ENCODE data around the gene RFX2. TPM values are rescaled to one million over a fixed set of nuclear protein-coding genes. Genes with fewer than 3 reads are reported as not detected.

The RFX2 gene
- total RNA-seq, 2 experiments from 2014 or later: 10.1 to 10.4 TPM

DNA sequence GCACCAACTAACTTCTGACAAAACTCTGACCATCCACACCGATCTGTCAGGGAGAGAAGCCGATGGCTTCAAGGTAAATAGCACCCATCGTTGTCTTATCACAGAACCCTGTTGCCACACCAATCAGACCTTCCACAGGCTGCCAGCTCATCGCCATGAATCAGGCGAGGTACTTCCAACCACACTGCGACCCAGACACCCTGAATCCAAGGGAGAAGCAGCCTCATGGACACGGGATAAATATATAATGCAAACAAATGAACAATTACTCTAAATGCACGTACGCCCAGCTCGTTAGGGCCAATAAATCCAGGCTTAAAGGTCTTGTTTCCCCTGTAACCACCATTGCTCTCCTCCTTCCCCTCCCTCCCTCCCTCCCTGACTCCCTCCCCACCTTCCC is 153.1 kb downstream of the RFX2 start:
- no peak for DNase-seq
- Mint-ChIP-seq H3K9me3 (peaks cover 5% of the 10 kb centered on the region), H3K27me3 (no peaks in the 10 kb centered on the region), H3K36me3 (ENCODE audit: low read depth) (peaks cover 17% of the 10 kb centered on the region), H3K4me3 (no peak overlapping the region), H3K4me1 (peaks cover 86% of the 10 kb centered on the region), H3K27ac (no peak overlapping the region)
- CTCF ChIA-PET: interaction anchor here (1.0 to 3.4 kb wide), 3 partner anchors 11 to 153 kb away, joined by 3 to 17 read pairs (median 4); no protein-coding TSS in a partner anchor
- POLR2A ChIA-PET: no interaction called here

DNA sequence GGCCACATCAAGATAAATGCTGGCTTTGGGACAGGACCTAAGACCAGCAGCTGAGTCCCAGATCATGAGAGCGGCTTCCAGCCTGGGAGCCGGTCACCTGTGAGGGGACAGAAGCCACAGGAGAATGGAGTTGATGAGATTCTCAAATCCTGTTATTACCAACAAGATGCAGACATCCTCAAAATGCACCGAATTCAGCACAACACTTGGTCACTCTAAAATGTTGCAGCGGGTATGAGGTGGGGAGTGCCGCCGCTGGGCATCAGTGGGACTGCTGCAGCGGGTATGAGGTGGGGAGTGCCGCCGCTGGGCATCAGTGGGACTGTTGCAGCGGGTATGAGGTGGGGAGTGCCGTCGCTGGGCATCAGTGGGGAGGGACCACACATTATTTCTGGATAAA is 153.6 kb downstream of the RFX2 start:
- Mint-ChIP-seq H3K9me3 (peaks cover 5% of the 10 kb centered on the region), H3K36me3 (ENCODE audit: low read depth) (peaks cover 18% of the 10 kb centered on the region), H3K4me3 (no peak overlapping the region), H3K27ac (no peak overlapping the region), H3K4me1 (peaks cover 86% of the 10 kb centered on the region), H3K27me3 (no peaks in the 10 kb centered on the region)
- ChIA-PET CTCF (interaction anchor here (1.0 to 3.4 kb wide), 3 partner anchors 11 to 152 kb away, joined by 3 to 17 read pairs (median 4); no protein-coding TSS in a partner anchor), POLR2A (no interaction called here)
- no peak for DNase-seq

DNA sequence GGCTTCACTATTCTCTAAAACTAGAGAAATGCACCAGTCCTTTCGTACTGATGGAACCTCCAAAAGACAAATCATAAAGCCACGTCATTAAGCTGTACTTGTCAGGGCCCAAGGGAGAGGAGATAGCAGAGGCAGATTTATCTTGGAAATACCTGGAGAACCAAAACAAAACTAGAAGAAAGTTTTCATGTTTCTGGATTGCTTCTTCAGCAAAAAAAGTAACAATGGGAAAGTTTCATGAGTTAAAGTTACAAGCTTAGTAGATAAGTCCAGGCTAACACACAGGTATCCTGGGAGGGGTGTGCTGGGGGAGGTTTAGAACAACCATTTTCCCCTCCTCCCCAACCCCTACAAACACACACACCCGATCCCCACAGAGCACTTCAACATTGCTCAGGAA is 154.0 kb downstream of the RFX2 start:
- CTCF ChIA-PET: interaction anchor here (1.1 to 3.4 kb wide), 2 partner anchors 12 to 152 kb away, joined by 4 to 17 read pairs; no protein-coding TSS in a partner anchor

DNA sequence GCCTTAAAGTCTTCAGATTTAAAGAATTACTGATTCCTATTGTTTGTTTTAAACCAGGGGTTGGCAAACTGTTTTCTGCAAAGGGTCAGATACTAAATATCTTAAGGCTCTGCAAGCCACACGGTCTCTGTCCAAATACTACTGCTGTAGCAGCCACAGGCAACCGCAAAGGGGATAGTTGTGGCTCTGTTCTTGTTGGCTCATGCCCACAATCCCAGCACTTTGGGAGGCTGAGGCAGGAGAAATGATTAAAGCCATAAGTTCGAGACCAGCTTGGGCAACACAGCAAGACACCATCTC is 154.7 kb downstream of the RFX2 start:
- ChIA-PET CTCF (interaction anchor here (3.4 kb wide), 1 partner anchor 13 kb away, joined by 17 read pairs; no protein-coding TSS in a partner anchor), POLR2A (no interaction called here)
- peaks cover 5% of the 10 kb centered on the region for H3K9me3 Mint-ChIP-seq
- H3K4me1 Mint-ChIP-seq: peaks cover 87% of the 10 kb centered on the region
- H3K27me3 Mint-ChIP-seq: no peaks in the 10 kb centered on the region
- no peak overlapping the region for H3K4me3 Mint-ChIP-seq
- no peak for DNase-seq
- peaks cover 27% of the 10 kb centered on the region for H3K36me3 Mint-ChIP-seq (ENCODE audit: low read depth)
- H3K27ac Mint-ChIP-seq: peak overlapping the region; percentile 62

More for the DNA sequence above, 154.0 kb downstream of the RFX2 start:
- no peak for DNase-seq
- Mint-ChIP-seq H3K4me3 (no peak overlapping the region), H3K4me1 (peaks cover 87% of the 10 kb centered on the region), H3K27me3 (no peaks in the 10 kb centered on the region), H3K36me3 (ENCODE audit: low read depth) (peaks cover 20% of the 10 kb centered on the region), H3K9me3 (peaks cover 5% of the 10 kb centered on the region), H3K27ac (peak overlapping the region; percentile 73)
- POLR2A ChIA-PET: no interaction called here

DNA sequence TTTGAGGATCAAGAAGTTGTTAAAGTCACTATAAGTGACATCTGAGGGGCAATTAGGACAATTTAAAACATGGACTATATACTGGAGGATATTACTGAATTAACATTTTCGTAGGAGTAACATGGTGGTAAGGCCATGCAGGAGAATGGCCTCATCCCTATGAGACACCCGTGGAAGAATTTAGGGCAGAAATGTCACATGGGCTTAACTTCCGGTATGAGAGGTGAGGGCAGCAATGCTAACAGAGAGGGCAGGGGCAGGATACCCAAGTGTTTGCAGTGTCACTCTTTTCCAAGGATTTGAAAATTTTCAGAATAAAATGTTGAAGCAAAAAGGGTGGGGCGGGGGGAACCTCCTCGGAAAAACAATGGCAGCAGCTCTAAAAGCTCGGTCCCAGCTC is 156.0 kb downstream of the RFX2 start:
- ChIA-PET POLR2A (no interaction called here), CTCF (interaction anchor here (0.7 to 3.8 kb wide), 2 partner anchors 9 to 14 kb away, joined by 3 to 12 read pairs; no protein-coding TSS in a partner anchor)
- Mint-ChIP-seq H3K4me3 (peak overlapping the region; percentile 53), H3K4me1 (peaks cover 88% of the 10 kb centered on the region), H3K27me3 (no peaks in the 10 kb centered on the region), H3K27ac (peak overlapping the region; percentile 92), H3K9me3 (peaks cover 5% of the 10 kb centered on the region), H3K36me3 (ENCODE audit: low read depth) (peaks cover 35% of the 10 kb centered on the region)
- DNase-seq: no peak

DNA sequence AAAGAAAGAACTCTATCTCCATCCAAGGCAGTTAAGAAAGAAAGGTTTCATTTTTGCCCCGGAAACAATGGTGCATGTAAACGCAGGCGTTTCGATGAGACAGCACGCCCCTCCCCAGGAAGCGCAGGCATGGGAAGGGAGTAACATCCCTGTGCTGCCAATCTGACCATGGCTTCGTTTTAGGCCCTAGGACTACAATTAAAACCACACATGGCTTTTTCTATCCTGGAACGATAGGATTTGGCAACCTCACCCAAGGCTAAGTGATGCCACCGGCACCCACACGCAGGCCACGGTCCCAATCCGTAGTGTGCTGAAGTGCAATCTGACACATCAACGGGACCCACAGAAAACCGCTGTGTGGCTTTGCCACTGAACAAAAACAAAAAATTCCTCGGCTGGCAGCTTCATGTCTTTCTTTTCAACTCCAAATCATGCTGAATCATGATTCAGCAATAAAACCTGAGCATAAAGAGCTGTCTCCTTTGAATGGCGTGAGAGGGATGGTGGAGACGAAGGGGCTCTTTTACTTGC is 156.6 kb downstream of the RFX2 start:
- ChIA-PET POLR2A (no interaction called here), CTCF (interaction anchor here (0.7 to 3.8 kb wide), 2 partner anchors 9 to 14 kb away, joined by 3 to 12 read pairs; no protein-coding TSS in a partner anchor)
- H3K36me3 Mint-ChIP-seq (ENCODE audit: low read depth): peaks cover 35% of the 10 kb centered on the region
- peaks cover 88% of the 10 kb centered on the region for H3K4me1 Mint-ChIP-seq
- no peaks in the 10 kb centered on the region for H3K27me3 Mint-ChIP-seq
- peak overlapping the region; percentile 92 for H3K27ac Mint-ChIP-seq
- peak; percentile 56 for DNase-seq
- peaks cover 5% of the 10 kb centered on the region for H3K9me3 Mint-ChIP-seq
- H3K4me3 Mint-ChIP-seq: peak overlapping the region; percentile 53

DNA sequence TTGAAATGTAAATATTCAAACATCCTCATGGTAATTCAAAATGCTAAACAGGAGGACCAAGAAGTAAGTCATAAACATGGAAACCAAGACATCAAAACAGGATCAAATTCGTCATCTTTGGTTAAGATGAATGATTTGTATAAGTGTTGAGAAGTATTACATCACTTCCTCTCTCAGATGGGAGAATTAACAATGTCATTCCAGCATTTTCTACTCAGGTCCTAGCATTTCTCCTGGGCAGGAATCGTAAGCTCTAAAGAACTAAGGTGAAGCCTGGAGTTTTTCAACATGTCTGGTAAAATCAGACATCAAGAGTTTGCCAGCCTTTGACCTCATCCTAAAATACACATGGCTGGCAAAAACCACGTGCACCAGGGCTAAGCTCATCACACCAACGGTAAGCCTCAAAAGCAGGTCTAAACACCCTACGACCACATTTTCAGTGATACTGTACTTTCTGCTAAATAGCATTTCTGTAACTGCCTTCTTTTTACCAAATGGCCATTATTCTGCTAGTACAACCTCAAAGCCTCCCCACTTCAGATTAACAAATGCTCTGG is 157.2 kb downstream of the RFX2 start:
- Mint-ChIP-seq H3K4me3 (peak overlapping the region; percentile 53), H3K4me1 (peaks cover 90% of the 10 kb centered on the region), H3K27ac (peak overlapping the region; percentile 92), H3K9me3 (peaks cover 5% of the 10 kb centered on the region), H3K36me3 (ENCODE audit: low read depth) (peaks cover 39% of the 10 kb centered on the region), H3K27me3 (no peaks in the 10 kb centered on the region)
- no peak for DNase-seq
- ChIA-PET POLR2A (no interaction called here), CTCF (interaction anchor here (0.7 to 3.8 kb wide), 2 partner anchors 10 to 15 kb away, joined by 3 to 12 read pairs; no protein-coding TSS in a partner anchor)

DNA sequence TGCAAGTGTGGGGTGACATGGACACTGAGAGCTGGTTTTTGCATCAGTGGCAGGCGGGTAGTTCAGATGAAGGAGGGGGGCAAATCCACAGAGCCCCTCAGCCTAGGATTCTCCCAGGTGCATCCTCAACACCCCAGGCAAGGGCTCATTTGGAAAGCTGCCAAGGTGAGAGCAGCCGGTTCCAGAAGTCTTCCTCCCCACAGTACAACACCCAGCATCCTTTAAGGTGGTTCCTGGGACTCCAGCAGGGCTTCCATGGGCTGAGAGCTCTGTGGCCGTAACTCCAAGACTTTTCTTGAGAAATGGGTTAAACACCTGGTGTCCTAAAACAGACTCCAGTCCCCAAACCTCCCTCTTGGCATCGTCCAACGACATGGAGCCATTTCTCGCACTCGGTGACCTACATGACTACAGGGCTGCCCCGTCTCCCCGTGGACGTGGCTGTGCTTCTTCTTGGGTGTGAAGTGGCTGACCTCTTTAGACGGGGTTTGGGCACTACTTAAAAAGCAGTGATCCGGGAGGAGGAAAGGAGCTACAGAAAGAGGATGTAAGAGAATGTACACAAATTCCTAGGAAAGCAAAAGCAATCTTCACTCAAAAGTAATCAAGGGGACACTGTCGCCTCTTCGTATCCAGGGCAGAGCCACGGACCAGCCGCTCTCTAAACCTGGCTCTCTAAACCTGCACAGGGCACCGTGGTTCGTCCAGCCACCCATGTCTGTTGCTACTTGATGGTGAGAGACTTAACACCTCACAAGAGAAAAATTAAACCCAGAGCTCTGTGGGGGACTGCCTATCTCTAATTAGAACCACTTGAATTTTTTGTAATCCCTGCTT is 157.9 kb downstream of the RFX2 start:
- Mint-ChIP-seq H3K36me3 (ENCODE audit: low read depth) (peaks cover 43% of the 10 kb centered on the region), H3K27me3 (no peaks in the 10 kb centered on the region), H3K4me3 (no peak overlapping the region), H3K4me1 (peaks cover 92% of the 10 kb centered on the region), H3K9me3 (peaks cover 5% of the 10 kb centered on the region), H3K27ac (peak overlapping the region; percentile 92)
- no peak for DNase-seq
- ChIA-PET CTCF (interaction anchor here (2.9 to 3.8 kb wide), 2 partner anchors 16 to 148 kb away, joined by 9 to 12 read pairs; partner anchors contain the start of gene NRTN), POLR2A (interaction anchor here (0.6 kb wide), 1 partner anchor 21 kb away, joined by 3 read pairs; no protein-coding TSS in a partner anchor)

DNA sequence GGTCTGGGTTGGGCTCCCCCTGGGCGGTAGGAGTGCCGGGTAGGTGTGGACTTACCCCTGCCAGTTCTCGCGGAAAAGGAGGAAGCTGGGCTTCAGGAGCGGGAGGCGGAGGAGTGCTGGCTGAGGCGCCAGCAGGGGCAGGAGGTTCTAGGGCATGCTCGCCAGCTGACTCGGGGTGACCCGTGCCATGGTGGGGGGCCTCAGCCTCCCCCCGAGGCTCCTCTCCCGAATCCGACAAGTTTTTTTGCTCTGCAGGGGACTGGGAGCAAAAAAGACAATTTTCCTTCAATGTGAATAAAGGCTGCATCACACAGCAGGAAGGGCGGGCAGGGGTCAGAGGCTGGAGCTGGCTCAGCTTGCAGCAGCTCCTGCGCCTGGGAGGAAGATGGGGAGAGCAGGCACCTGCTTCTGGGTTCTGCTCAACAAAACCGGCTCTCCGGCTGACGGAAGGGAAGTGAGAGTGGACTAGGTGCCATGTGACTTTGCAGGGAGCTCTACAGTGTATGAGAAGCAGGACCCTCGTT is 158.9 kb downstream of the RFX2 start:
- peaks cover 87% of the 10 kb centered on the region for H3K4me1 Mint-ChIP-seq
- H3K9me3 Mint-ChIP-seq: peaks cover 5% of the 10 kb centered on the region
- no peak for DNase-seq
- H3K27ac Mint-ChIP-seq: peak overlapping the region; percentile 92
- peaks cover 45% of the 10 kb centered on the region for H3K36me3 Mint-ChIP-seq (ENCODE audit: low read depth)
- ChIA-PET CTCF (interaction anchor here (1.0 to 3.8 kb wide), 5 partner anchors 14 to 176 kb away, joined by 3 to 12 read pairs (median 4); partner anchors contain the start of gene NRTN), POLR2A (interaction anchor here (0.6 kb wide), 1 partner anchor 22 kb away, joined by 3 read pairs; no protein-coding TSS in a partner anchor)
- H3K27me3 Mint-ChIP-seq: no peaks in the 10 kb centered on the region
- no peak overlapping the region for H3K4me3 Mint-ChIP-seq

DNA sequence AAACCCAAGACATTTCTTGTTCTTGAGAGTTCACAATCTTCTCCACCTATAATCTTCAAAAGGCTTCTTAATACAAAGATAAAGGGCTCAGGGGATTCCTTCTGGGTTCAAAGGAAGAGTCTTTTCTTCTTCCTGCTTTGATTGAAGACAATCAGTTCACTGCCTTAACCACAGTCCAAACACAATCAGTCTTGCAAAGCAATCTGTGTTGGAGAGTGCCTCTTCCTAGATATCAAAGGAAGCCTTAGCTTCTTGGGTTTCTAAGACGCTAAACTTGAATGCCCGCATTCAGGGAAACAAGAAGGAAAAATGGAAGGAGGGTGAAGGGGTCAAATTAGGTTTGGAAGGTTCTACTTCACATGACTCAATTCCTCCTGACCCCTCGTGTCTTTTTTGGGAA is 159.6 kb downstream of the RFX2 start:
- peak overlapping the region; percentile 40 for H3K4me3 Mint-ChIP-seq
- POLR2A ChIA-PET: no interaction called here
- H3K9me3 Mint-ChIP-seq: peaks cover 5% of the 10 kb centered on the region
- CTCF ChIA-PET: interaction anchor here (1.0 to 3.8 kb wide), 5 partner anchors 15 to 176 kb away, joined by 3 to 12 read pairs (median 4); partner anchors contain the start of gene NRTN
- H3K27ac Mint-ChIP-seq: peak overlapping the region; percentile 93
- no peaks in the 10 kb centered on the region for H3K27me3 Mint-ChIP-seq
- peaks cover 86% of the 10 kb centered on the region for H3K4me1 Mint-ChIP-seq
- DNase-seq: no peak
- H3K36me3 Mint-ChIP-seq (ENCODE audit: low read depth): peaks cover 45% of the 10 kb centered on the region

DNA sequence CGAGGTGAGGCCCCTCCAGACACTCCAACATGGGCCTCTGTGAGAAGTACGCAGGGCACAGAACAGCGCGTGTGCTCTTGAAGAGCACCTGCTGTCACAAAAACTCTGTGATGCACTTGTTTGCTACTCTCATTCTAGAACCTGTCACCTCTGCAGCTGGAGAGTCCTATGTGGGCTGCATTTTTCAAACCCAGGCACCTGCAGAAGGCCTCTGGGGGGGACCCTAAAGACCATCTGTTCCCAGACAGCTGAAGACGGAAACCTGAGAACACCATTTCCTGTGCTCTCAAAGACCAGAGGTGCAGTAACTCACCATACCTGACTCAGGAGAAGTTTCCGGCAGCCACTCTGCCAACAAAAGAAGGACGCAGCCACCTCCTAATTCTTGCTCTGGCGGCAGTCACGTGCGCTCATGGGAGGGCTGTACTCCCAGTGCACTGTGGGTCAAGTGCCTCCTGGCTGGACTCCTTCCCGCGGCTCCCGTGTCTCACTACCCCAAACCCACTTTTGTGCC is 160.5 kb downstream of the RFX2 start:
- CTCF ChIA-PET: interaction anchor here (1.0 to 2.9 kb wide), 4 partner anchors 16 to 207 kb away, joined by 3 to 9 read pairs (median 4); partner anchors contain the start of gene NRTN
- no peaks in the 10 kb centered on the region for H3K27me3 Mint-ChIP-seq
- POLR2A ChIA-PET: no interaction called here
- peaks cover 45% of the 10 kb centered on the region for H3K36me3 Mint-ChIP-seq (ENCODE audit: low read depth)
- peak; percentile 47 for DNase-seq
- peak overlapping the region; percentile 40 for H3K4me3 Mint-ChIP-seq
- H3K9me3 Mint-ChIP-seq: peaks cover 5% of the 10 kb centered on the region
- peak overlapping the region; percentile 93 for H3K27ac Mint-ChIP-seq
- H3K4me1 Mint-ChIP-seq: peaks cover 83% of the 10 kb centered on the region
